Measurements from ENCODE around the gene SLC5A9.

SLC5A9 gene

DNA sequence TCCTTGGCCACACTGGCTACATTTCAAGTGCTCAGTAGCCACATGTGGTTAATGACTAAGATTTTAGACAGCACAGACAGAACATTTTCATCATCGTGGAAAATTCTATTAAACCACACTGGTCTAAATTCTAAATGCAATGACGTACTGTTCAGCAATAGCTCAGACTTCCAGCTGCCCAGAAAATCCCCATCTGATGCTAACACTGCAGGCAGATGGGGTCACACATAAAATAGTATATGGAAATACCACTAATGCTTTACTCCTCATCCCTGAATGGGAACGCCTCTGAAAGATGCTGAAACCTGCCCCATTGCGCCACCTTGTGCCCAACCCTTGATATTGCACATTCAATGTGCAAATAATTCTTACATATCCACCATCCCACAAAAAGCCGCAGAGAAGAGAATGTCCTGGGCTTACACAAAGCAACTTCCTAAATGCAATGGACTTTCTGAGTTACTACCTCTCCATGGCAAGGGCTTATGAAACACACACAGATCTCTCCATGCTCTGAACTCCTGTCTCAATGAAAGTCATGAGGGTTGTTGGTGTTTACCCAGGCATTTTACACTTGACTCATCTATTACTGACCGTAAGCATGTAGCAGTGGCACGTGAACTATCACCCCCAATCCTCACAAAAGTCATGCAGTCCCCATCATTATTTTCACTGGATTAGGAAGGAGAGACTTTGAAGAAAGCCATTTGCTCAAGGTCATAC lies 20.3 kb upstream of the SLC5A9 start:
- no peak overlapping the region for H3K4me3 ChIP-seq (ENCODE audit: low read depth, low read length)
- TF ChIP-seq, protein P1, sequence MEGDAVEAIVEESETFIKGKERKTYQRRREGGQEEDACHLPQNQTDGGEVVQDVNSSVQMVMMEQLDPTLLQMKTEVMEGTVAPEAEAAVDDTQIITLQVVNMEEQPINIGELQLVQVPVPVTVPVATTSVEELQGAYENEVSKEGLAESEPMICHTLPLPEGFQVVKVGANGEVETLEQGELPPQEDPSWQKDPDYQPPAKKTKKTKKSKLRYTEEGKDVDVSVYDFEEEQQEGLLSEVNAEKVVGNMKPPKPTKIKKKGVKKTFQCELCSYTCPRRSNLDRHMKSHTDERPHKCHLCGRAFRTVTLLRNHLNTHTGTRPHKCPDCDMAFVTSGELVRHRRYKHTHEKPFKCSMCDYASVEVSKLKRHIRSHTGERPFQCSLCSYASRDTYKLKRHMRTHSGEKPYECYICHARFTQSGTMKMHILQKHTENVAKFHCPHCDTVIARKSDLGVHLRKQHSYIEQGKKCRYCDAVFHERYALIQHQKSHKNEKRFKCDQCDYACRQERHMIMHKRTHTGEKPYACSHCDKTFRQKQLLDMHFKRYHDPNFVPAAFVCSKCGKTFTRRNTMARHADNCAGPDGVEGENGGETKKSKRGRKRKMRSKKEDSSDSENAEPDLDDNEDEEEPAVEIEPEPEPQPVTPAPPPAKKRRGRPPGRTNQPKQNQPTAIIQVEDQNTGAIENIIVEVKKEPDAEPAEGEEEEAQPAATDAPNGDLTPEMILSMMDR (conservative IDR thresholded peaks at IDR 0.05; ENCODE audit: low read depth, low read length): peak; percentile 91
- peak; percentile 99 for DNase-seq (ENCODE audit: low read depth)

DNA sequence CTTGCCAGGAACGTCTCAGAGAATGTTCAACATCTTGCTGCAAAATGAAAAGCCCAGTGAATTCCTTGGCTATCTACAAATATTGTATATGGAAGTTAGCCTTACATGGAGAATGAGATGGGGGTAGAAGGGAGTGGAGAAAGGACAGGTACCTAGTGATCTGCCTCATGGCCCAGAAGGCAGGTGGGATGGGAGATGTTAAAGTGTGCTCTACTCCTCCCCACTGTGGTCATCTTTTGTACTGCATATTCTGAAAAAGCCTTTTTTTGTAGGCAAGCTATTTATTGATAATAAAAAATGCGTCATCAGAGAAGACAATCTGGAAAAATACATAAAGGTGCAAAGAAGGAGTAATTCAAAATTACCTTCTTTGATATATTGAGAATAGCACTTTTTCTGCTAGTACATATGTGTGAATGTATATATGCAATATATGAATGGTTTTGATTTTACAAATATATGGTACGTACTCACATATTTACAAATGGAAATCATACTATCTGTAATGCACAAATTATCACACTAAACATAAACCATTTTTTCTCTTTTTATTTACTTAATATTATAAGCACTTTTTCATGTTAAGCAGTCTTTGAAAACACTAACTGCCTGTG lies 19.1 kb upstream of the SLC5A9 start:
- no peak overlapping the region for H3K4me3 ChIP-seq (ENCODE audit: low read depth, low read length)
- TF ChIP-seq, protein P1 (conservative IDR thresholded peaks at IDR 0.05; ENCODE audit: low read depth, low read length): peak; percentile 74
- DNase-seq (ENCODE audit: low read depth): peak; percentile 74

DNA sequence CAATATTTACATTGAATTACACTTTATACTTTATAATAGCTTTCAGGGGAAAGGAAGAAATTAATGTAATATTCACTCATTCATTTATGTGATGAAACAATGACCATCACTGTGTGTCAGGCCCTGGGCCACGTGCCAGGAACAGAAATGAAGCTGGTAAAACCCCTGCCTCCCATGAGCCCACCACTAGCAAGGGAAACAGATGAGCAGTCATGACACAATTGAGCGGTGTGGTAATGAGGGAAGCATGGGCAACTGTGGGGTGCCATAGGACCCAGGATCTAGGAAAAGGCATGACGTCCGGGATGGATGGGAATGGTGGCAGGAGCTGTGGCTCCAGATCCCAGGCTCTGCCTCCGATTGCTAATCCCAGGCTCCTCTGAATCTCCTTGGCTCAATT lies 17.0 kb upstream of the SLC5A9 start:
- TF ChIP-seq, protein P1 (conservative IDR thresholded peaks at IDR 0.05; ENCODE audit: low read depth, low read length): no peak
- no peak for DNase-seq (ENCODE audit: low read depth)
- H3K4me3 ChIP-seq (ENCODE audit: low read depth, low read length): no peak overlapping the region

DNA sequence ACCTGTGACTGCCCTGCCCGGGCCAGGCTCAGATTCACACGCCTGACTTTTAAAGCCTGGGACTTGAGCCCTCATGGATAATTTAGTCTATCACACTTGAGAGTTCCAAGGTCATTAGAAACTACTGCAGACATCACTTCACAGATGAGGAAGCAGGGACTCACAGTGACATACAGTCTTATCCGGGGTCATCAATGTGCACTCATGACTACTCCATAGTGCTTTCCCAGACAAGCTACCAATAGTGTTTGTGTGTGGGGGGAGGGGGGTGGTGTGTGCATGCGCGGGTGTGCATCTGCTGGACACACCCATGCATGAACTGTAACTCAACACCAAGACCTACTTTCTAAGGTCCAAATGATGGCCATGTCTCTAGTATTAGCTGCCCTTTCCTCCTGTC lies 16.1 kb upstream of the SLC5A9 start:
- no peak overlapping the region for H3K4me3 ChIP-seq (ENCODE audit: low read depth, low read length)
- TF ChIP-seq, protein P1 (conservative IDR thresholded peaks at IDR 0.05; ENCODE audit: low read depth, low read length): no peak
- DNase-seq (ENCODE audit: low read depth): no peak

DNA sequence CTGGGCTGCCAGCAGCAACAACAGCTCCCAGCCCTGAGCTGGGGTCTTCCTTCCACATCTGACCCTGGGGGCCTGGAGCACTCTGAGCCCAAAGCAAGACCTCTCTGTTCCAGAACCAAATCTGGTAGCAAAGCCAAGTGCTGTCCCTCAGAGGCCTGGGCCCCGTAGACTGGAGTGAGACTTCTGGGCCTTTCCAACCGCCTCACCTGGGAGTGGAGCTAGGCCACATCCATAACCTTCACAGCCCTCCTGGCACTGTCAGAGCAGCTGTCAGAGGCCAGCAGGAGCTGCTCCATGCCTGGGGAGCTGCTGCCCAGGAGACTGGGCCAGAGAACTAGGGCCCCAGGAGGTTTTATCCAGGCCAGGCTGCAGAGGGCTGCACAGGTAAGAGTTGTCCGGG lies 15.4 kb upstream of the SLC5A9 start:
- DNase-seq (ENCODE audit: low read depth): no peak
- TF ChIP-seq, protein P1 (conservative IDR thresholded peaks at IDR 0.05; ENCODE audit: low read depth, low read length): no peak
- H3K4me3 ChIP-seq (ENCODE audit: low read depth, low read length): no peak overlapping the region

DNA sequence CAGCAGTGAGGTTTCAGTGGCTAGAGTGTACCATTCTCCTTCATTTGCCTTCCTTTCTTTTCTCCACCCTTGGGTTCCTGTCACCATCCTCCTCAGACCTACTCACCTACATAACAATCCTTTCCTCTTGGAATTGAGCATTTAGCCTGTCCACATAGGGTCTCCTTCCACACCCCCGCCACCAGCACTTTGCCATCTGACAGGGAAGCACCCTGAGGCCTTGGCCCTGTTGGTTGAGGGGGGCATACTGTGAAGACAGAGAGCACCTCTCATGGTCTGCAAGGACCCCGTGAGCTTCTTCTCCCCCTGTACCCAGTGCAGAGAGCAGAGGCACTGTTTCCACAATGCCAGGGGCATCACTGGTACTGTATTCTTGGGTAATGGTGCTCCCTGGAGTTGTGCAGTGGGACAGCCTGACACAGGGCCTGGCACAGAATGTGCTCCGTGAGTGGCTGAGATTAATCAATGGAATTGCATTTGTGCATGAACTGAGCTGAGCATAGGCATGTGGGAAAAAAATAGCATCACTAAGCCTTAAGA lies 14.9 kb upstream of the SLC5A9 start:
- DNase-seq (ENCODE audit: low read depth): no peak
- no peak overlapping the region for H3K4me3 ChIP-seq (ENCODE audit: low read depth, low read length)
- TF ChIP-seq, protein P1 (conservative IDR thresholded peaks at IDR 0.05; ENCODE audit: low read depth, low read length): no peak

Measured in choroid plexus epithelial cell (primary cell).